SW480 (cell line): Measurements from ENCODE around the gene CCNT1.

ENCODE experiments used
- DNase-seq: peaks from one replicate; pipeline ENCODE4 v3.0.0-alpha.2; 2016; ENCODE audit warnings: low spot score

The CCNT1 gene

GRCh38 chr12:48640854-48641253, 75.7 kb downstream of the CCNT1 start:
- no peak for DNase-seq

GRCh38 chr12:48640428-48640827, 76.1 kb downstream of the CCNT1 start:
- no peak for DNase-seq
